Tibial nerve (tissue), 4 donors: ENCODE data around the gene MSI2. TPM values are rescaled to one million over a fixed set of nuclear protein-coding genes. Genes with fewer than 3 reads are reported as not detected.

Source experiments
- DNase-seq, 2 donors: peaks; one replicate each; pipeline ENCODE4 v3.0.0-alpha.2; 2019; ENCODE audit warnings: low spot score in 2 of 2
- H3K27ac ChIP-seq, 4 donors: fragments of 200-600 bp; sonication (generic) in 3 of 4; one replicate each; pipeline ENCODE4 v1.5.1; 2017 to 2019; ENCODE audit warnings: mild to moderate bottlenecking in 1 of 4
- H3K27me3 ChIP-seq, 2 donors: fragments of 200-600 bp; sonication (generic) in 1 of 2; one replicate each; pipeline versions ENCODE4 v1.5.1 to v1.6.0; 2017 to 2019
- H3K36me3 ChIP-seq, 3 donors: fragments of 200-600 bp; sonication (generic); one replicate each; pipeline ENCODE4 v1.5.1; 2018 to 2019
- H3K4me1 ChIP-seq, 4 donors: fragments of 200-600 bp; sonication (generic) in 3 of 4; one replicate each; pipeline ENCODE4 v1.5.1; 2017 to 2019
- H3K4me3 ChIP-seq, 4 donors: fragments of 200-600 bp; sonication (generic) in 3 of 4; one replicate each; pipeline ENCODE4 v1.5.1; 2017 to 2019; ENCODE audit warnings: mild to moderate bottlenecking in 1 of 4, moderate library complexity in 1 of 4
- H3K9me3 ChIP-seq, 4 donors: fragments of 200-600 bp; sonication (generic) in 3 of 4; one replicate each; pipeline ENCODE4 v1.5.1; 2017 to 2019
- EP300 ChIP-seq, 2 donors: sonication (generic); formaldehyde crosslinking; IDR thresholded peaks; one replicate each; pipeline ENCODE4 v1.6.1; 2017; ENCODE audit warnings: antibody characterized with exemption in 2 of 2, mild to moderate bottlenecking in 1 of 2
- POLR2A ChIP-seq, 2 donors: fragments of 450-650 bp; IDR thresholded peaks; one replicate each; pipeline ENCODE4 v1.6.1; 2017; ENCODE audit warnings: antibody characterized with exemption in 2 of 2, mild to moderate bottlenecking in 2 of 2, moderate library complexity in 2 of 2
- WGBS, 2 donors: methylation state at CpG; one replicate each; pipeline ENCODE4 v1.1.5; 2018; 5-methylcytosine and 5-hydroxymethylcytosine counted together
- total RNA-seq, 4 donors: library from RNA; depleted of rRNA; stranded (reverse); fragments of >200 nt; gene quantifications; one replicate each; pipeline ENCODE4 v1.1.0, GENCODE V29; 2016
- TF ChIP-seq, protein P1 (sequence below), 5 experiments: fragments of 200-600 bp in 3 of 5; fragments of 450-650 bp in 2 of 5; sonication (generic) in 3 of 5; IDR thresholded peaks; one replicate each; pipeline ENCODE4 v1.5.1; 2016 to 2019; ENCODE audit warnings: antibody characterized with exemption in 5 of 5, mild to moderate bottlenecking in 3 of 5, moderate library complexity in 2 of 5

The MSI2 gene
- total RNA-seq, 4 donors from 2014 or later = 11.5 to 18.3 (median 14.2) TPM

- H3K27ac ChIP-seq = no peak overlapping the region
- no peaks in the 10 kb centered on the region for H3K27me3 ChIP-seq
- H3K4me1 ChIP-seq = peaks cover 0 to 4% (median 0%) of the 10 kb centered on the region in 4 donors
- TF ChIP-seq POLR2A (IDR thresholded peaks at IDR 0.05) = no peak
- TF ChIP-seq EP300 (IDR thresholded peaks at IDR 0.05) = no peak
- TF ChIP-seq, protein P1, sequence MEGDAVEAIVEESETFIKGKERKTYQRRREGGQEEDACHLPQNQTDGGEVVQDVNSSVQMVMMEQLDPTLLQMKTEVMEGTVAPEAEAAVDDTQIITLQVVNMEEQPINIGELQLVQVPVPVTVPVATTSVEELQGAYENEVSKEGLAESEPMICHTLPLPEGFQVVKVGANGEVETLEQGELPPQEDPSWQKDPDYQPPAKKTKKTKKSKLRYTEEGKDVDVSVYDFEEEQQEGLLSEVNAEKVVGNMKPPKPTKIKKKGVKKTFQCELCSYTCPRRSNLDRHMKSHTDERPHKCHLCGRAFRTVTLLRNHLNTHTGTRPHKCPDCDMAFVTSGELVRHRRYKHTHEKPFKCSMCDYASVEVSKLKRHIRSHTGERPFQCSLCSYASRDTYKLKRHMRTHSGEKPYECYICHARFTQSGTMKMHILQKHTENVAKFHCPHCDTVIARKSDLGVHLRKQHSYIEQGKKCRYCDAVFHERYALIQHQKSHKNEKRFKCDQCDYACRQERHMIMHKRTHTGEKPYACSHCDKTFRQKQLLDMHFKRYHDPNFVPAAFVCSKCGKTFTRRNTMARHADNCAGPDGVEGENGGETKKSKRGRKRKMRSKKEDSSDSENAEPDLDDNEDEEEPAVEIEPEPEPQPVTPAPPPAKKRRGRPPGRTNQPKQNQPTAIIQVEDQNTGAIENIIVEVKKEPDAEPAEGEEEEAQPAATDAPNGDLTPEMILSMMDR (IDR thresholded peaks at IDR 0.05) = no peak
- no peak for DNase-seq
- H3K9me3 ChIP-seq = peaks cover 0 to 19% (median 7%) of the 10 kb centered on the region in 4 donors
- no peak overlapping the region for H3K4me3 ChIP-seq
- H3K36me3 ChIP-seq = no peaks in the 10 kb centered on the region
- WGBS, 2 donors = 98 to 100% methylated on average over 2 of the region's 2 CpGs
Measured at GRCh38 chr17:57395721-57396321, 139.5 kb downstream of the MSI2 start.

DNA sequence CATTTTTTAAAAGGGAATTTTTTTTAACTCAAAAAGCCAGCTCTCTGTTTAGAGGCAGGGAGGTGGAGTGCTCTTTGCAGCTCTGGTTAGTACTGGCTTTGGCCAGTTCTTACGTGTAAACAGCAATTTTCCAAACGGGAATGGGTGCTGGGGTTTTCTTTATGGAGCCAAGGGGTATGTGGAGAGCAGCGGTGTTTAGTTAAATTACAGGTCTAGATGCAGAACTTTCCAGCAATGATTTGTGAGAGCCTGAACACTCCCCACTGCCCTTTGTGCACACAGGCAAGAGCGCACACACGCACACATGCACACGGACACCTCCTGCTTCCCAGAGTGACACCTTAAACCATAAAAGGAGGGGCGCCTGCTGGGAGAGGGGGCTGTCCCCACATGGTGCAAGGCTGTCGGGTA is 140.2 kb downstream of the MSI2 start:
- Histone ChIP-seq H3K36me3 (peaks cover 0 to 3% (median 0%) of the 10 kb centered on the region in 3 donors), H3K4me1 (peaks cover 0 to 4% (median 0%) of the 10 kb centered on the region in 4 donors), H3K9me3 (peaks cover 0 to 19% (median 7%) of the 10 kb centered on the region in 4 donors), H3K27ac (no peak overlapping the region), H3K4me3 (no peak overlapping the region), H3K27me3 (no peaks in the 10 kb centered on the region)
- 78 to 80% methylated on average over 8 of the region's 8 CpGs for WGBS, 2 donors
- TF ChIP-seq, protein P1 (IDR thresholded peaks at IDR 0.05) = no peak
- no peak for TF ChIP-seq EP300 (IDR thresholded peaks at IDR 0.05)
- TF ChIP-seq POLR2A (IDR thresholded peaks at IDR 0.05) = no peak
- no peak for DNase-seq

GRCh38 chr17:57397402-57397801 is 141.1 kb downstream of the MSI2 start:
- H3K36me3 ChIP-seq = peaks cover 0 to 12% (median 0%) of the 10 kb centered on the region in 3 donors
- no peak overlapping the region for H3K27ac ChIP-seq
- no peak for TF ChIP-seq EP300 (IDR thresholded peaks at IDR 0.05)
- no peak for TF ChIP-seq POLR2A (IDR thresholded peaks at IDR 0.05)
- TF ChIP-seq, protein P1 (IDR thresholded peaks at IDR 0.05) = no peak
- H3K4me3 ChIP-seq = no peak overlapping the region
- peaks cover 0 to 19% (median 7%) of the 10 kb centered on the region in 4 donors for H3K9me3 ChIP-seq
- no peak for DNase-seq
- WGBS, 2 donors = 82 to 88% methylated on average over 7 of the region's 7 CpGs
- H3K4me1 ChIP-seq = peaks cover 0 to 4% (median 0%) of the 10 kb centered on the region in 4 donors
- H3K27me3 ChIP-seq = no peaks in the 10 kb centered on the region

DNA sequence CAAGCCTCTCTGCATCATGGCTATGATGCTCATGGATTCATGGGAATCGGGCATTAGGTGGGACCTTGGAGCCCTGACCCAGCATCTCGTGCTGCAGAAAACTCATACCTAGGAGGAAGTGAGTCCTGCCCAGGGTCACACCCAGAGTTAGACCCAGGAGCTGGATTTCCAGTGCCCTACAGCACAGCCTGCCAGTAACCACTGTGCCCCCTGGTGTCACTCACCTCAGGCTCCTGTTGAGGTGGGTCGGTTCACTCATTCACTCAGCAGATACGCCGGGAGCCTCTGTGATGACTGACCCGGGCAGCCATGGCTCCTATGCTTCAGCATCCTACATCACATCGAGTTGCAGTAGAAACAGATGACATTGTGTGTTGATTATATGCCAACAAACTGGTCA is 143.4 kb downstream of the MSI2 start:
- H3K4me1 ChIP-seq = peaks cover 0 to 4% (median 0%) of the 10 kb centered on the region in 4 donors
- no peak overlapping the region for H3K4me3 ChIP-seq
- no peak for DNase-seq
- H3K9me3 ChIP-seq = no peaks in the 10 kb centered on the region
- WGBS, 2 donors = 87 to 89% methylated on average over 6 to 7 of the region's 7 CpGs
- no peaks in the 10 kb centered on the region for H3K27me3 ChIP-seq
- no peak overlapping the region for H3K27ac ChIP-seq
- TF ChIP-seq, protein P1 (IDR thresholded peaks at IDR 0.05) = no peak
- no peak for TF ChIP-seq EP300 (IDR thresholded peaks at IDR 0.05)
- TF ChIP-seq POLR2A (IDR thresholded peaks at IDR 0.05) = no peak
- peaks cover 0 to 13% (median 0%) of the 10 kb centered on the region in 3 donors for H3K36me3 ChIP-seq

GRCh38 chr17:57400648-57401047 is 144.3 kb downstream of the MSI2 start:
- no peak for TF ChIP-seq POLR2A (IDR thresholded peaks at IDR 0.05)
- TF ChIP-seq, protein P1 (IDR thresholded peaks at IDR 0.05) = no peak
- TF ChIP-seq EP300 (IDR thresholded peaks at IDR 0.05) = no peak
- H3K27ac ChIP-seq = no peak overlapping the region
- no peaks in the 10 kb centered on the region for H3K9me3 ChIP-seq
- no peaks in the 10 kb centered on the region for H3K27me3 ChIP-seq
- peaks cover 0 to 9% (median 0%) of the 10 kb centered on the region in 4 donors for H3K4me1 ChIP-seq
- H3K36me3 ChIP-seq = peaks cover 0 to 13% (median 0%) of the 10 kb centered on the region in 3 donors
- WGBS, 2 donors = 92 to 95% methylated on average over 8 of the region's 8 CpGs
- no peak overlapping the region for H3K4me3 ChIP-seq
- DNase-seq = no peak
